Stimulated activated naive CD4-positive, alpha-beta T cell treated with Interleukin-2 at 50 U/mL for 16 hours (primary cell): ENCODE results near the gene C16orf87.

Experiments
- DNase-seq: peaks from one replicate; lab custom pipeline; 2025; lab: John Stamatoyannopoulos, UW

C16orf87 gene

DNA sequence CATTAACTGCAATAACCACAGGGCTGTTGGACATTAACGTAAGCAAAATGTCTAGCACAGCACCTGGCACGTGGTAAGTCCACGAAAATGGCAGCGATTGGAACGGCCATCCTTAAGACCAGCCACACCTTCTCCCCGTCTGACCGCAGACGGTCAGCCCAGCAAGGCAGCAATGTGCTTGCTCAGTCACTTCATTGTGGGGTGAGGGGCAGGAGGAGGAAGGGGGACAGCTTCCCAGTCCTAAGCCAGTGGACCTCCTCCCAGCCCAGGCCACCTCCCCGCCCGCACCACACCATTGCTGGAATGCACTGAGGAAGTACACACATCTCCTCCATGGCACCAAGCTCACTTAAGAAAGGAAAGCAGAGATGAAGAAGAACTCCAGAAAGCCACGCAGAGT lies 74.2 kb downstream of the C16orf87 start:
- DNase-seq: no peak

- no peak for DNase-seq
These were observed 78.0 kb downstream of the C16orf87 start for GRCh38 chr16:46753015-46753414.

DNA sequence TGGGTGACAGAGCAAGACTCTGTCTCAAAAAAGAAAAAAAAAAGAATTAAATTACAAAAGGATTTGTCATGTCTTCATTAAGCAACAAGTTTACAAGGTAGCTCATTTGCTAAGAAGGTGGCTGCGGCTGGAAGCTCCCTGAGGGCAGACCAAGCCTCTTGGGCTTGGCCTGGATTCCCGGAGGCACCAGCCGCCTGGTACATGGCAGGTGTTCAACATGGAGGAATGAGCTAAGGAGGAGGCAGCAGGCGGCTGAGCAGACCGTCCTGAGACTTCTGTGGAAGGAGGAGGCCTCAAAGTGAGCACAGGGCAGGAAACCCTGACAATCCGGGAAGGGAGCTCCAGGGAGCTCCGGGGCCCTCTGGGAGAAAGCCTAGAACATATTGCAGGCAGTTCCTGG lies 79.6 kb downstream of the C16orf87 start:
- DNase-seq: no peak

- DNase-seq: no peak
These were observed 81.9 kb downstream of the C16orf87 start for GRCh38 chr16:46748775-46749705.

GRCh38 chr16:46747777-46748651 lies 83.0 kb downstream of the C16orf87 start, which contains the start of gene MYLK3:
MYLK3 (minus strand) TSS chr16:46748344; CDS start chr16:46748193, 151 bp downstream.
- no peak for DNase-seq

GRCh38 chr16:46746821-46747776 lies 83.9 kb downstream of the C16orf87 start:
- DNase-seq: no peak
